Mesenchymal stem cell (in vitro differentiated cells and primary cell): Measurements from ENCODE around the gene ZRANB3.
"Not testable (repeated sequence)": the region's sequence is repeated elsewhere in the genome, so short reads cannot be mapped to it uniquely, and the experiment has no call there.

Experiments
- DNase-seq: peaks from one replicate; pipeline ENCODE4 v3.0.0-alpha.2; 2013
- H2AFZ ChIP-seq: one replicate; pipeline ENCODE4 v1.6.1; 2013; ENCODE audit warnings: low read depth, mild to moderate bottlenecking, control low read depth, inconsistent platforms, low read length, moderate library complexity
- H2AK5ac ChIP-seq: 2 replicates; pipeline ENCODE4 v1.6.1; 2013; ENCODE audit warnings: low read length, moderate library complexity, mild to moderate bottlenecking, inconsistent platforms; ENCODE audit not compliant: severe bottlenecking
- H2BK120ac ChIP-seq: one replicate; pipeline ENCODE4 v1.6.1; 2013; ENCODE audit warnings: low read depth, mild to moderate bottlenecking, inconsistent platforms, low read length, moderate library complexity
- H2BK12ac ChIP-seq, 2 experiments: one replicate each; pipeline ENCODE4 v1.6.1; 2013; ENCODE audit warnings: inconsistent platforms in 2 of 2, low read length in 2 of 2, mild to moderate bottlenecking in 2 of 2, moderate library complexity in 2 of 2, control low read depth in 1 of 2
- H2BK15ac ChIP-seq: one replicate; pipeline ENCODE4 v1.6.1; 2013; ENCODE audit warnings: mild to moderate bottlenecking, low read depth, inconsistent platforms; ENCODE audit not compliant: poor library complexity, severe bottlenecking
- H2BK5ac ChIP-seq: 2 replicates; pipeline ENCODE4 v1.6.1; 2013; ENCODE audit warnings: low read depth, mild to moderate bottlenecking, low read length, control low read depth, inconsistent platforms; ENCODE audit not compliant: poor library complexity, severe bottlenecking
- H3K14ac ChIP-seq, 2 experiments: one replicate each; pipeline ENCODE4 v1.6.1; 2013; ENCODE audit warnings: inconsistent platforms in 2 of 2, low read length in 2 of 2, control low read depth in 1 of 2, mild to moderate bottlenecking in 1 of 2, moderate library complexity in 1 of 2
- H3K18ac ChIP-seq, 2 experiments: one replicate each; pipeline ENCODE4 v1.6.1; 2013; ENCODE audit warnings: inconsistent platforms in 2 of 2, low read length in 2 of 2, control low read depth in 1 of 2, low read depth in 1 of 2, mild to moderate bottlenecking in 1 of 2
- H3K23ac ChIP-seq, 2 experiments: one replicate each; pipeline ENCODE4 v1.6.1; 2013; ENCODE audit warnings: inconsistent platforms in 2 of 2, low read length in 2 of 2, mild to moderate bottlenecking in 2 of 2, moderate library complexity in 2 of 2, control low read depth in 1 of 2
- H3K27ac ChIP-seq: 2 replicates; pipeline ENCODE4 v1.5.1; 2013; ENCODE audit warnings: mild to moderate bottlenecking, moderate library complexity, low read length, control low read depth, inconsistent platforms; ENCODE audit not compliant: poor library complexity, severe bottlenecking
- H3K27me3 ChIP-seq, 2 experiments: 2 replicates each; pipeline versions ENCODE4 v1.6.1 to v1.7.0; 2013; ENCODE audit warnings: low read length in 2 of 2, mild to moderate bottlenecking in 2 of 2, moderate library complexity in 2 of 2, control low read depth in 1 of 2, inconsistent platforms in 1 of 2; ENCODE audit not compliant: control insufficient read depth in 1 of 2, insufficient read depth in 1 of 2
- H3K36me3 ChIP-seq, 2 experiments: 2 replicates each; pipeline versions ENCODE4 v1.6.1 to v1.7.0; 2013; ENCODE audit warnings: low read length in 2 of 2, control low read depth in 1 of 2, inconsistent platforms in 1 of 2, low read depth in 1 of 2, mild to moderate bottlenecking in 1 of 2; ENCODE audit not compliant: insufficient read depth in 2 of 2, control insufficient read depth in 1 of 2
- H3K4ac ChIP-seq, 2 experiments: one replicate each; pipeline ENCODE4 v1.6.1; 2013; ENCODE audit warnings: inconsistent platforms in 2 of 2, low read length in 2 of 2, mild to moderate bottlenecking in 2 of 2, moderate library complexity in 2 of 2, control low read depth in 1 of 2, low read depth in 1 of 2
- H3K4me1 ChIP-seq: 2 replicates; pipeline ENCODE4 v1.6.1; 2013; ENCODE audit warnings: low read depth, low read length, control low read depth; ENCODE audit not compliant: control insufficient read depth, insufficient read depth
- H3K4me2 ChIP-seq: 2 replicates; pipeline ENCODE4 v1.6.1; 2013; ENCODE audit warnings: low read length, mild to moderate bottlenecking, inconsistent platforms; ENCODE audit not compliant: poor library complexity, severe bottlenecking
- H3K4me3 ChIP-seq, 2 experiments: 2 replicates each; pipeline versions ENCODE4 v1.5.1 to v1.7.0; 2013; ENCODE audit warnings: low read length in 2 of 2, mild to moderate bottlenecking in 2 of 2, control low read depth in 1 of 2, low read depth in 1 of 2; ENCODE audit not compliant: insufficient read depth in 1 of 2
- H3K79me1 ChIP-seq: replicated peaks from 2 replicates; pipeline ENCODE4 v1.6.1; 2013; ENCODE audit warnings: mild to moderate bottlenecking, control low read depth, low read length, inconsistent platforms; ENCODE audit not compliant: poor library complexity, severe bottlenecking
- H3K9ac ChIP-seq: 2 replicates; pipeline ENCODE4 v1.7.0; 2013; ENCODE audit warnings: mild to moderate bottlenecking, low read length, moderate library complexity
- H3K9me3 ChIP-seq: 2 replicates; pipeline ENCODE4 v1.7.0; 2013; ENCODE audit warnings: mild to moderate bottlenecking, low read length; ENCODE audit not compliant: control insufficient read depth
- H4K8ac ChIP-seq: one replicate; pipeline ENCODE4 v1.6.1; 2013; ENCODE audit warnings: inconsistent platforms, mild to moderate bottlenecking, low read length, moderate library complexity
- H4K91ac ChIP-seq: one replicate; pipeline ENCODE4 v1.6.1; 2013; ENCODE audit warnings: mild to moderate bottlenecking, low read length, inconsistent platforms
- WGBS: methylation state at CpG from one replicate; pipeline ENCODE4 v1.1.7; 2013; ENCODE audit warnings: mixed read lengths; 5-methylcytosine and 5-hydroxymethylcytosine counted together

The ZRANB3 gene

DNA sequence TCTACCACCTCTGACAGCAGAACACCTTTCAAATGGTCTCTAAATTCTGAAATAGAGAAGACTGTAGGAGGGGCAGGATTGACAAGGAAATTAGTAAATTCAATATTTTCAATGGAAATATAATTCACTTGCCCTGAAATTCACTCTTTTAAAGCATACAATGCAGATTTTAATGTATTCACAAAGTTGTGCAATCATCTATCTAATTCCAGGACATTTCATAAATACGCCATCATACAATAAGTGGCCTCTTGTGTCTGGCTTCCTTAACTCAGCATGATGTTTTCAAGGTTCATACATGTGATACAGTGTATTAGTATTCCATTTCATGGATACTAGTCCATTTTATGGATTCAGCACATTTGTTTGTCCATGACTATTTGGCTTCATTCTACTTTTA, 74.2 kb downstream of the ZRANB3 start:
- H3K4ac ChIP-seq, result no peak overlapping the region
- H3K9ac ChIP-seq, result no peak overlapping the region
- no peaks in the 10 kb centered on the region for H3K27me3 ChIP-seq
- H2AK5ac ChIP-seq, result no peak overlapping the region
- H4K91ac ChIP-seq, result no peak overlapping the region
- H2BK5ac ChIP-seq, result no peak overlapping the region
- H3K14ac ChIP-seq, result no peak overlapping the region
- H2BK15ac ChIP-seq, result no peak overlapping the region
- H4K8ac ChIP-seq, result no peak overlapping the region
- WGBS, result 100% methylated on average over 1 of the region's 1 CpG
- no peak overlapping the region for H3K23ac ChIP-seq
- H3K18ac ChIP-seq, result no peak overlapping the region
- H3K4me1 ChIP-seq, result no peaks in the 10 kb centered on the region
- no peak overlapping the region for H2AFZ ChIP-seq
- DNase-seq, result no peak
- peaks cover 1% of the 10 kb centered on the region for H3K79me1 ChIP-seq
- no peak overlapping the region for H3K4me2 ChIP-seq
- no peak overlapping the region for H3K27ac ChIP-seq
- H3K9me3 ChIP-seq, result peaks cover 15% of the 10 kb centered on the region
- H2BK12ac ChIP-seq, result no peak overlapping the region
- H3K36me3 ChIP-seq, result peaks cover 0 to 5% of the 10 kb centered on the region in 2 experiments
- no peak overlapping the region for H2BK120ac ChIP-seq
- no peak overlapping the region for H3K4me3 ChIP-seq

DNA sequence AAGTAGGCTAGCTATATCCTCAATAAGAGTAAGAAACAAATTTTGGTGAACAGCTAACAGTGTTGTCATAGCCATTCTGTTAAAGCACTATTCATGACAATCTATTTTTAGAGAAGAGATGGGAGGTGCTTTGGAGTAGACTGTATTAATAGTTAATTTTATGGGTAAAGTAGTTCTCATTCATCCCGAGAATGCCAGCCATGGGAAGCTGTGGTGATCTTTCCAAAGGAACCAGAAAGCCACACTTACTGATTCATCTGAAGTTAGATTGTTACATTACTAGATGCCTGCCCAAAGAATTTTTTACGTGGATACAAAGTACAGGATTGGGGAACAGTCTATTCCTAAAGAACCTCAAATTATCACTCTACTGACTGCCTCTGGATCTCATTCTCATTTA, 74.6 kb downstream of the ZRANB3 start:
- Histone ChIP-seq H3K27ac (no peak overlapping the region), H4K8ac (no peak overlapping the region), H3K9me3 (peaks cover 15% of the 10 kb centered on the region), H2BK120ac (no peak overlapping the region), H3K14ac (no peak overlapping the region), H3K4ac (no peak overlapping the region), H3K9ac (no peak overlapping the region), H2BK12ac (no peak overlapping the region), H3K27me3 (no peaks in the 10 kb centered on the region), H3K4me2 (no peak overlapping the region), H4K91ac (no peak overlapping the region), H3K18ac (no peak overlapping the region), H2BK15ac (no peak overlapping the region), H2AK5ac (no peak overlapping the region), H2AFZ (no peak overlapping the region), H3K4me3 (no peak overlapping the region), H3K4me1 (no peaks in the 10 kb centered on the region), H3K36me3 (peaks cover 0 to 5% of the 10 kb centered on the region in 2 experiments), H2BK5ac (no peak overlapping the region), H3K23ac (no peak overlapping the region), H3K79me1 (peaks cover 1% of the 10 kb centered on the region)
- WGBS, result 96% methylated on average over 2 of the region's 2 CpGs
- no peak for DNase-seq

DNA sequence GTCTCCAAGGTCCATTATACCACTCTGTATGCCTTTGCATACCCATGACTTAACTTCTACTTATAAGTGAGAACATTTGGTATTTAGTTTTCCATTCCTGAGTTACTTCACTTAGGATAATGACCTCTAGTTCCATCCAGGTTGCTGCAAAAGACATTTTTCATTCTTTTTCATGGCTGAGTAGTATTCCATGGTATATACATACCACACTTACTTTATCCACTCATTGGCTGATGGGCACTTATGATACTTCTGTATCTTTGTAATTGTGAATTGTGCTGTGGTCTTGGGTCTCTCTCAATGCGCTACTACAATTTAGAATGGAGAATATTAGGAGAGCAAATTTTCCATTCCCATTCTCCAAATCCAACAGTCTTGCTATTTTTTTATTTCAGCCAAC, 76.4 kb downstream of the ZRANB3 start:
- Histone ChIP-seq H2BK15ac (no peak overlapping the region), H3K9me3 (peaks cover 15% of the 10 kb centered on the region), H2BK5ac (no peak overlapping the region), H2AFZ (no peak overlapping the region), H3K36me3 (peaks cover 0 to 5% of the 10 kb centered on the region in 2 experiments), H2AK5ac (no peak overlapping the region), H3K27ac (no peak overlapping the region), H3K27me3 (no peaks in the 10 kb centered on the region), H3K14ac (no peak overlapping the region), H4K91ac (no peak overlapping the region), H3K23ac (no peak overlapping the region), H3K4me2 (no peak overlapping the region), H2BK120ac (no peak overlapping the region), H2BK12ac (no peak overlapping the region), H3K18ac (no peak overlapping the region), H3K4ac (no peak overlapping the region), H4K8ac (no peak overlapping the region), H3K79me1 (peaks cover 4% of the 10 kb centered on the region), H3K4me1 (no peaks in the 10 kb centered on the region), H3K4me3 (no peak overlapping the region), H3K9ac (no peak overlapping the region)
- no CpG with 5 or more reads among the region's 1 CpG for WGBS
- no peak for DNase-seq

DNA sequence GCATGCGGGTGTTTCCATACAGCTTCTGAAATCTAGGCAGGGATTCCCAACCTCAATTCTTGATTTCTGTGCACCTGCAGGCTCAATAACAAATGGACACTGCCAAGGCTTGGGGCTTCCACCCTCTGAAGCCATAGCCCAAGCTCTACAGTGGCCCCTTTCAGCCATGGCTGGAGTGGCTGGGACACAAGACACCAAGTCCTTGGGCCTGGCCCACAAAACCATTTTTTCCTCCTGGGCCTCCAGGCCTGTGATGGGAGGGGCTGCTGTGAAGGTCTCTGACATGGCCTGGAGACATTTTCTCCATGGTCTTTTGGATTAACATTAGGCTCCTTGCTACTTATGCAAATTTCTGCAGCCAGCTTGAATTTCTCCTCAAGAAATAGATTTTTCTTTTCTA, 78.0 kb downstream of the ZRANB3 start:
- not testable (repeated sequence) for H3K23ac ChIP-seq, H2AK5ac ChIP-seq, H3K4me3 ChIP-seq, H4K8ac ChIP-seq, H3K27me3 ChIP-seq, DNase-seq, H3K27ac ChIP-seq, H3K36me3 ChIP-seq, H4K91ac ChIP-seq, H3K4me2 ChIP-seq, H2BK15ac ChIP-seq, H3K4me1 ChIP-seq, H2BK5ac ChIP-seq, H3K18ac ChIP-seq, H2BK12ac ChIP-seq, H3K9ac ChIP-seq, H3K14ac ChIP-seq, H2BK120ac ChIP-seq, H3K79me1 ChIP-seq, H3K4ac ChIP-seq, H2AFZ ChIP-seq
- WGBS, result 100% methylated on average over 1 of the region's 1 CpG
- peaks cover 15% of the 10 kb centered on the region for H3K9me3 ChIP-seq
